ENCODE measurements around the gene SPATA31C1. TPM values are rescaled to one million over a fixed set of nuclear protein-coding genes. Genes with fewer than 3 reads are reported as not detected.
"Not testable (repeated sequence)": the region's sequence is repeated elsewhere in the genome, so short reads cannot be mapped to it uniquely, and the experiment has no call there.

Gene SPATA31C1
- total RNA-seq, 2 donors from 2014 or later, result not detected

DNA sequence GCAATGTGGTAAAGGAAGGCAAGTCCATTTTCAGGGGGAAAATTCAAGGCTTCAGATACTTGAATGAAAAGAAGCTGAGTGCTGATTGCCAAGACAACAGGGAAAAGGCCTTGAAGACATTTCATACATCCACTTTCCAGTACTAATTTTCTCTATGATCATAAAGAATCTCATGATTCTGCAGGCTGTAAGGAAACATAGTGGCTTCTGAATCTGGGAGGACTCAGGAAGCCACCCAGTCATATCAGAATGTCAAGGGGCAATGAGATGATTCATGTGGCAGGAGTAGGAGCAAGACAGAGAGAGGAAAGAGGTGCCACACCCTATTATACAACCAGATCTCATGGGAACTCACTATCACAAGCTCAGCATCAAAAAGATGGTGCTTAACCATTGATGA lies 11.4 kb downstream of the SPATA31C1 start:
- DNase-seq; H3K36me3 Mint-ChIP-seq (ENCODE audit: low read depth); H3K4me3 Mint-ChIP-seq; H3K9me3 ChIP-seq (ENCODE audit: control insufficient read depth, low read length, poor library complexity, severe bottlenecking); H3K4me1 Mint-ChIP-seq; H3K27ac Mint-ChIP-seq; ATAC-seq; H3K27me3 Mint-ChIP-seq: not testable (repeated sequence)

DNA sequence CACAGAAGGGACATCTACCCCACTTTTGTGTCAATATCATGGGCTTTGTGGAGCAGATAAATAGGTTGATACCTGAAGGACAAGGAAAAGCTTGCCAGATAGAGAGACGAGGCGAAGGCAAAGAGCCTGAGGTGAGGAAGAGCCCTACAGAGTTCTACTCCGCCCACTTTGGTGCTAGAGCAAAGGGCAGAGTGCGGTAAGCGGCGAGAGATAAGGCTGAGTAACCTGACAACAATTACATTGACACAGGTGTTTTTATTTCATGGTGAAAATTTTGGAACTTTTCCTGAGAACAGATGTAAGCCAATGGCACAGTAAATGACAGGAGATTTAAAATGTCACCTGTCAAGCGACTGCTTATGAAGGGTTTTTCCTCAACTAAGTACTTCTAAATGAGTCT lies 16.7 kb downstream of the SPATA31C1 start:
- H3K4me1 Mint-ChIP-seq; H3K36me3 Mint-ChIP-seq (ENCODE audit: low read depth); ATAC-seq; H3K9me3 ChIP-seq (ENCODE audit: control insufficient read depth, low read length, poor library complexity, severe bottlenecking); H3K27me3 Mint-ChIP-seq; DNase-seq; H3K27ac Mint-ChIP-seq; H3K4me3 Mint-ChIP-seq: not testable (repeated sequence)

DNA sequence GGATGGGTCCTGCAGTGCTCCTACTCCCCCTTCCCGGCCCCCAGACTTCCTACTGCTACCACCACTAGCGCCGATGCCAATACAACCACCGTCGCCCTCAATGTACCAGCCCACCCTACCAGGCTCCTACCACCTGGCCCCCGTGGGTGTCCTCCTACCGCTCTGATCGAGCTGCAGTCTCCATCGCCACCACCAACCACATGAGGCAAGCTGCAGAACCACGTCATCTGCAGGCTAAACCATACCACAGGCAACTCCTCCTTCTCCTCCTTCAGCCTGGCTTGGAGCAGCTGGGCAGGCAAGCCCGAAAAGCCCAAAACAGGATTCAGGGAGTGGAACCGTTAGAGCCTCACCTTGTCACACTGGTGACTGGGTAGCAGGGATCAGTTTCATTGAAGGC lies 19.6 kb downstream of the SPATA31C1 start:
- H3K4me1 Mint-ChIP-seq; H3K27ac Mint-ChIP-seq; ATAC-seq; H3K27me3 Mint-ChIP-seq; DNase-seq; H3K36me3 Mint-ChIP-seq (ENCODE audit: low read depth); H3K9me3 ChIP-seq (ENCODE audit: control insufficient read depth, low read length, poor library complexity, severe bottlenecking); H3K4me3 Mint-ChIP-seq: not testable (repeated sequence)

DNA sequence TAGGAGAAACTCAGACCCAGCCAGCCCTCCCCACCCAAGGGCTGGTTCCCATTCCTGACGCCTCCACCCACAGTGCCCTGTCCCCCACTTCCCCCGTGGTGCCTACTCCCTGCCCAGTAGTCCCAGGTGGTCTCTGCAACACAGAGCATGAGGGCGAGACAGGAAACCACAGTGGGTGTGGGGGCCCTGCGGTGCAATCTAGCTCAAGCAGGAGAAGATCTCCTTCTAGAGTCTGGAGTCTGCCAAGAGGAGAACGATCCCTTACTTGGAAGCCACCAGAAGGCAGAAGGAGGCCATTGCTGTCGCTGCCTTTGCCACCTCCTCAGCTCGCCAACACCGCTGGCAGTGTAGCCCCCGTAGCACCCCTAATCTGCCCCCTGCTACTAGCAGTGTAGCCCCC lies 20.2 kb downstream of the SPATA31C1 start:
- not testable (repeated sequence) for H3K27me3 Mint-ChIP-seq; H3K4me3 Mint-ChIP-seq; ATAC-seq; DNase-seq; H3K9me3 ChIP-seq (ENCODE audit: control insufficient read depth, low read length, poor library complexity, severe bottlenecking); H3K27ac Mint-ChIP-seq; H3K36me3 Mint-ChIP-seq (ENCODE audit: low read depth); H3K4me1 Mint-ChIP-seq

DNA sequence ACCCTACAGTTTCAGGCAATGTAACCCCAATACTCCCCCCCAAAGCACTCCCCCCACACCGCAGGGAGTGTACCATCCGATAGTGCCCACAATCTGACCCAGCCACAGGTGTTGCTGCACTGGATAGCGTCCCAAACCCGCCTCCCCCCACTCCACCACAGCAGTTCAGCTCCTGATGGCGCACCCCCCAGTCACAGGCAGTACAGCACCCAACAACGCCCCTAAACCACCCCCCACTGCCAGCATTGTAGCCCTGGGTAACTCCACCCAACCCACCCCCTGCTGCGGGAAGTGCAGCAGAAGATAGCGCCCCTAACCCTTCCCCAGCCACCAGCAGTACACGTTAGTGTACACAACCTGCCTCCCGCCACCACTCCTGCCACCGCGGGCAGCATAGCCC lies 20.6 kb downstream of the SPATA31C1 start:
- H3K4me1 Mint-ChIP-seq; H3K9me3 ChIP-seq (ENCODE audit: control insufficient read depth, low read length, poor library complexity, severe bottlenecking); DNase-seq; ATAC-seq; H3K27ac Mint-ChIP-seq; H3K27me3 Mint-ChIP-seq; H3K4me3 Mint-ChIP-seq; H3K36me3 Mint-ChIP-seq (ENCODE audit: low read depth): not testable (repeated sequence)

DNA sequence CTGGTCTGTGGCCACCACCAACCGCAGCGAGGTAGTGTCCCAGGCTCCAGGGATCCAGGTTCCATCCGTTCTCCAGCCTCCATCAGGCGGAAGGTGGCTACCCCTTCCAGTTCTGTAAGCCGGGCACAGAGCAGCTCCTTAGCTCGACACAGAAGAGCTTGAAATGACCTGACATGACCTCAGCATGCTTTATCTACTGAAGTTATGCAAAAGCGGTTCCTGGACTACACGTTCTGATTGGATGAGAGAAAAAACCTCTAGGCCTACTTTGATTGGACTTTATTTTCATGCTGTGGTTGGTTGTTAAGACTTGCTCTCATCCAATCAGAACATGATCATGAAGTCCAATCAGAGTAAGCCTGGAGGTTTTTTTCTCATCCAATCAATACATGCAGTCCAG lies 21.3 kb downstream of the SPATA31C1 start:
- not testable (repeated sequence) for H3K4me1 Mint-ChIP-seq; H3K27me3 Mint-ChIP-seq; H3K36me3 Mint-ChIP-seq (ENCODE audit: low read depth); DNase-seq; ATAC-seq; H3K9me3 ChIP-seq (ENCODE audit: control insufficient read depth, low read length, poor library complexity, severe bottlenecking); H3K4me3 Mint-ChIP-seq; H3K27ac Mint-ChIP-seq

DNA sequence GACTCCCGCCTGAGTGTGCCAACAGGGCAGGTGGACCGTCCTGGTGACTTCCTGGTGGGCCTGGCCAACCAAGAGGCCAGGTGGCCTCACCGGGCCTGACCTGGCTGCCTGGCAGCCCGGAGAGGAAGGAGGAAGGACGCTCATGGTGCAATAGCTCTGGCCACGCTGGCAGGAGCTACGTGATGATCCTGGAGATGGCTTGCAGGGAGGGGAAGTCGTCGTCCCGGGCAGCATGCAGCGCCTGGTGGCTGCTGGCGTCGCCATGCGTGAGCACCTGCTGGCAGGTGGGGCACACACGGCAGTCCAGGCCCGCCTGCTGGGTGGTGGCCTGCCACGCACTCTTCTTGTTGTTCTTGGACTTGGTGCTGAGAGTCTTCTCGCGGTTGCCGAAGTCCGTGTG lies 26.3 kb downstream of the SPATA31C1 start:
- no peaks in the 10 kb centered on the region for H3K36me3 Mint-ChIP-seq (ENCODE audit: low read depth)
- no peaks in the 10 kb centered on the region for H3K9me3 ChIP-seq (ENCODE audit: control insufficient read depth, low read length, poor library complexity, severe bottlenecking)
- DNase-seq, result no peak
- H3K4me3 Mint-ChIP-seq, result no peak overlapping the region
- H3K27ac Mint-ChIP-seq, result no peak overlapping the region
- peaks cover 17% of the 10 kb centered on the region for H3K27me3 Mint-ChIP-seq
- H3K4me1 Mint-ChIP-seq, result no peaks in the 10 kb centered on the region
- ATAC-seq, result no peak

DNA sequence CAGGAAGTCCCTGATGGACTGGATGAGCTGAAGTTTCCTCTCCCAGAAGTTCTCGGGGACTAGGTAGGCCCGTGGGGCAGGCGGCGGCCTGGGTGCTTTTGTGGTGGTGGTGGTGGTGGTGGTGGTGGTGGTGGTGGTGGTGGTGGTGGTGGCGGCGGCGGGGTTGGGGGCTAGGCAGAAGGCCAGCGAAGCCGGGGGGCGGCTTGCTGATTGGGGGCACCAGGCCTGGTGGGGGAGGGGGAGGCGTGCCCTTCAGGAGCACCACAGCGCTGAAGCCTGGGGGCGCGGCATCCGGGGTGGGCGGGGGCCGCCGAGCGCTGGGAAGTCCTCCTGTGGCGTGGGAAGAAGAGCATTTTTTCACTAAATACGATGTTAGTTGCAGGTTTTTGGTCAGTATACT lies 26.9 kb downstream of the SPATA31C1 start:
- Mint-ChIP-seq H3K36me3 (ENCODE audit: low read depth) (no peaks in the 10 kb centered on the region), H3K27me3 (peaks cover 17% of the 10 kb centered on the region), H3K4me1 (no peaks in the 10 kb centered on the region), H3K4me3 (no peak overlapping the region), H3K27ac (no peak overlapping the region)
- DNase-seq (no peak), ATAC-seq (no peak)
- H3K9me3 ChIP-seq (ENCODE audit: control insufficient read depth, low read length, poor library complexity, severe bottlenecking), result no peaks in the 10 kb centered on the region

DNA sequence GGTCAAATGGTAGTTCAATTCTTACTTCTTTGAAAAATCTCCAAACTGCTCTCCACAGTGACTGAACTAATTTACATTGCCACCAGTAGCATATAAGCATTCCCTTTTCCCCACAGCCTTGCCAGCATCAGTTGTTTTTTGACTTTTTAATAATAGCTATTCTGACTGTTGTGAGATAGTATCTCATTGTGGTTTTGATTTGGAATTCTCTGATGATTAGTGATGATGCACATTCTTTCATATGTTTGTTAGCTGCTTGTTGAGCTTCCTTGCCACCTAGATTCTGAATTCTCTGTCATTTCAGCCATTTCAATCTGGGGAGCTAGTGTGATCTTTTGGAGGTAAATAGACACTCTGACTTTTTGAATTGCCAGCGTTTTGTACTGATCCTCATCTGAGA lies 32.5 kb downstream of the SPATA31C1 start:
- ATAC-seq (no peak), DNase-seq (no peak)
- no peak overlapping the region for H3K4me3 Mint-ChIP-seq

DNA sequence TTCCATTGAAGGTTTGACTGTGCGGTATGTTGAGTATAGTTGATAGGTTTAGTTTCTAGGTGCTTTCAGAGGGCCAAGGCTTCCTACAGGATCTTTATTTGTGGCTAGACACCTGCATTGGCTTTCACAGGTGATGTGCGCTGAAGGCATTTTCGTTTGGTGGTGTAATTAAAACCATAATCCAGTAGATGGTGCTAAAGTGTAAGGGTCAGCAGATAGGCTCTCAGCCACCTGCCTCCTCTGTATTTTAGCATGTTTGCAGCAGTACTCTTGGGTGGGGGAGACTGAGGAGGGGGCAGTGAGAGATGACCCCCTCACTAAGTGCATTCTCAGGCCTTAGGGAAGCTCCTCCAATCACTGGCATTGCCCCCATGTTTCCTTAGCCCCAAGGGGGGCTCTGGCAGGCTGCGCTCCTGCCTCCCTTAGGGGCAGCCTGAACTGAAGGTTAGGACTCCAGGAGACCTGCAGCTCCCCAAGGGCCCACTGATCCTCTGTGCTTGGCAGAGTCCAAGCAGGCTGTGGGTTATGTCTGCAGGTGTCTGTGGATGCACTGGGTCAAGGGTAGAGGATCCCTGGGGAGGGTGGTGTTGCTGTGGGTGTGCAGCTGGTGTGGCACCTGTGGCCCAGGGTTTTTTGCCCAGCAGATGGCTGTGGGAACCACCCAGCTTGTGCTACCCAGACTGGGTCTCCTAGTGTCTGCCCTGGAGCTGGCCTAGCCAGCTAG lies 33.2 kb downstream of the SPATA31C1 start:
- H3K27ac Mint-ChIP-seq, result no peak overlapping the region
- ATAC-seq (no peak), DNase-seq (no peak)
- H3K9me3 ChIP-seq (ENCODE audit: control insufficient read depth, low read length, poor library complexity, severe bottlenecking), result no peaks in the 10 kb centered on the region
- H3K27me3 Mint-ChIP-seq, result peaks cover 28% of the 10 kb centered on the region
- H3K4me1 Mint-ChIP-seq, result peaks cover 9% of the 10 kb centered on the region
- H3K4me3 Mint-ChIP-seq, result no peak overlapping the region
- H3K36me3 Mint-ChIP-seq (ENCODE audit: low read depth), result peaks cover 2% of the 10 kb centered on the region

More for the DNA sequence above, 32.5 kb downstream of the SPATA31C1 start:
- Mint-ChIP-seq H3K4me1 (peaks cover 6% of the 10 kb centered on the region), H3K27ac (no peak overlapping the region), H3K36me3 (ENCODE audit: low read depth) (peaks cover 2% of the 10 kb centered on the region), H3K27me3 (peaks cover 25% of the 10 kb centered on the region)
- no peaks in the 10 kb centered on the region for H3K9me3 ChIP-seq (ENCODE audit: control insufficient read depth, low read length, poor library complexity, severe bottlenecking)

DNA sequence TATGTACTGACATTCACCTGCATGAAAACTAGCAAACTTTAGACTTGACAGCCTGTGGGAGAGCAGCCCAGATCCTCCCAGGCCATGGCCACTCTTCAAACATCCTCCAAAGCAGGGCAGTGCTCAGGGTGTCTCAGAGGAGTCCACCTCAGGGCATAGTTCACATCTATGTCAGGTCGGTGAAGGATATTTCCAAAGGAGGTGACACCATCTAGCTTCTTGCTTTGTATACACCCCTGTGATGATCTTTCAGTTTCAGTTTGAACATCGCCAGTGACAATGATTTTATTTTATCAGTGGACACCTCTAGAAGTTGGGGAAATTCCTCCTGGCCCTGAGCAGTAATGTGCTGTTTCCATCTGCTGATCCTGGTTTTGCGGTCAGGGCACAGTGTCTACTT lies 36.5 kb downstream of the SPATA31C1 start:
- Mint-ChIP-seq H3K27ac (no peak overlapping the region), H3K4me1 (peaks cover 15% of the 10 kb centered on the region), H3K36me3 (ENCODE audit: low read depth) (peaks cover 2% of the 10 kb centered on the region), H3K27me3 (peaks cover 20% of the 10 kb centered on the region), H3K4me3 (no peak overlapping the region)
- ATAC-seq (no peak), DNase-seq (no peak)
- H3K9me3 ChIP-seq (ENCODE audit: control insufficient read depth, low read length, poor library complexity, severe bottlenecking), result no peaks in the 10 kb centered on the region

DNA sequence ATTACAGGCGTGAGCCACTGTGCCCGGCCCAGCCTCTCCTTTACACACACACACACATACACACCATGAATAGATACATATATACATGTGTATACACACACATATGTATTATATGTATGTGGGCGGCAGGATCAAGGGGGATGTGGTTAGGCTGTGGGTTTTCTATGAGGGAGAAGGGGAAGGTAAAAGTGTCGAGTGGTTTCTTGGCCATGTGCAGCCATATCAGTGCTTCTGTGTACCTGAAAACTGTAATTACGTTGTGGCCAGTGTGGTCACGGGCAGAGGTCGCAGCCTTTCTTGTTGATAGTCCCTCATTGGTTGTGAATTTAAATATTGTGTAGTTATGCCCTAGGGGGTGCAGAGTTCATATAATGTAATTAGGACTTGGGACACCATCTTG lies 40.1 kb downstream of the SPATA31C1 start:
- no peaks in the 10 kb centered on the region for H3K9me3 ChIP-seq (ENCODE audit: control insufficient read depth, low read length, poor library complexity, severe bottlenecking)
- H3K4me1 Mint-ChIP-seq, result peaks cover 15% of the 10 kb centered on the region
- DNase-seq, result no peak
- no peak for ATAC-seq
- no peak overlapping the region for H3K4me3 Mint-ChIP-seq
- no peak overlapping the region for H3K27ac Mint-ChIP-seq
- H3K27me3 Mint-ChIP-seq, result peaks cover 25% of the 10 kb centered on the region
- no peaks in the 10 kb centered on the region for H3K36me3 Mint-ChIP-seq (ENCODE audit: low read depth)

DNA sequence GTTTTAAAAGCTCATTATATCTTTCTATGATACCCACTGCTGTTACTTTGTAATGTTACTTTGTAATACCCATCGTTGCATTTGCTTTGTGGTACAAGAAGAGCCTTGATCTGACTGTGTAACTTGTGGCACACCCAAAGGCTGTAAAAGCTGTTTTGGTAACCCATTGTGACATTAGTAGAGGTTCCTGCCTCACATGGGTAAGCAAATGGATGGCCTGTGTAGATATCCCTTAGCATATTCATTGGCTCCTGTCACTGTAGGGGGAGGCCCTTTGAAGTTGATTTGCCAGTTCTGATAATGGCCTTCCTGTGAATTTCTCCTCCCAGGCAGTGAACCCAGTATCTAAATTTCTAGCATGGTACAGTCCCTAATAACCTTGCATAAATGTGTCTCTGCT lies 40.8 kb downstream of the SPATA31C1 start:
- ATAC-seq (no peak), DNase-seq (no peak)
- H3K36me3 Mint-ChIP-seq (ENCODE audit: low read depth), result no peaks in the 10 kb centered on the region
- peaks cover 15% of the 10 kb centered on the region for H3K4me1 Mint-ChIP-seq
- H3K9me3 ChIP-seq (ENCODE audit: control insufficient read depth, low read length, poor library complexity, severe bottlenecking), result no peaks in the 10 kb centered on the region
- peaks cover 25% of the 10 kb centered on the region for H3K27me3 Mint-ChIP-seq
- no peak overlapping the region for H3K4me3 Mint-ChIP-seq
- H3K27ac Mint-ChIP-seq, result no peak overlapping the region

DNA sequence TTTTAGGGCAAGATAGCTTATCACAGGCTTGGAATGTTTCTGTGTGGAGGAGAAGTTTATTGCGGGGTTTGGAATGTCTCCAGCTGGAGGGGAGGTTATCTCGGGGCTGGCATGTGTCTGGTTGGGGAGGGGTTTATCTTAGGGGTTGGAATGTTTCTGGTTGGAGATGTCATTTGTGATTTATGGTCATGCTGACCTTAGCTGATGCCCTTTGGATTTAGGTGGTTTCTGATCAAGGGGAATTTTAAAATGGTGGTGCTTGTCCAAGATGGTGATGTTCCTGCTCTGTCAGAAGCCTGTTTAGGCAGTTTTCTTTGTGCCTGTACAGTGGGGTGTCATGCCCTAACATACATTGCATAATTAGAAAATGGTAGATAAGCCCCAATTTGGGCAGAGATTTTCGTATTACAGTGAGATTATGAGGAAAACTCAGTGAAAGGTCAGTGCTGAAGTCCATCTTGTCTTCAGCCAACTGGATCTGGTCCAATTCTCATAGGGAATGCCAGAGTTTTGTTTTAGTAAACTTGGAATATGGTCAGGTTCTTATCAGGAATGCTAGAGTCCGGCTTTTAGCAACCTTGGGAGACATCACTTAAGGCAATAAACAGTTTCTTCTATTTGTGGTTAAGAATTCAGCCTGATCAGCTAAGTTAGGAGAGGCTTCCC lies 42.3 kb downstream of the SPATA31C1 start:
- Mint-ChIP-seq H3K27ac (no peak overlapping the region), H3K27me3 (peaks cover 16% of the 10 kb centered on the region), H3K36me3 (ENCODE audit: low read depth) (no peaks in the 10 kb centered on the region), H3K4me1 (peaks cover 9% of the 10 kb centered on the region), H3K4me3 (no peak overlapping the region)
- ATAC-seq (no peak), DNase-seq (no peak)
- no peaks in the 10 kb centered on the region for H3K9me3 ChIP-seq (ENCODE audit: control insufficient read depth, low read length, poor library complexity, severe bottlenecking)

Data from T-helper 17 cell (primary cell).